Activated CD4-positive, alpha-beta T cell treated with anti-CD3 and anti-CD28 coated beads, Interleukin-2, amount 50 U/mL, for 24 hours (primary cell): ENCODE data around the gene TPGS1.

ENCODE experiments used
- DNase-seq, 2 donors: peaks; one replicate each; pipeline ENCODE4 v3.0.0-alpha.2; 2020; ENCODE audit warnings: low read depth in 1 of 2, low spot score in 1 of 2

Gene TPGS1

DNA sequence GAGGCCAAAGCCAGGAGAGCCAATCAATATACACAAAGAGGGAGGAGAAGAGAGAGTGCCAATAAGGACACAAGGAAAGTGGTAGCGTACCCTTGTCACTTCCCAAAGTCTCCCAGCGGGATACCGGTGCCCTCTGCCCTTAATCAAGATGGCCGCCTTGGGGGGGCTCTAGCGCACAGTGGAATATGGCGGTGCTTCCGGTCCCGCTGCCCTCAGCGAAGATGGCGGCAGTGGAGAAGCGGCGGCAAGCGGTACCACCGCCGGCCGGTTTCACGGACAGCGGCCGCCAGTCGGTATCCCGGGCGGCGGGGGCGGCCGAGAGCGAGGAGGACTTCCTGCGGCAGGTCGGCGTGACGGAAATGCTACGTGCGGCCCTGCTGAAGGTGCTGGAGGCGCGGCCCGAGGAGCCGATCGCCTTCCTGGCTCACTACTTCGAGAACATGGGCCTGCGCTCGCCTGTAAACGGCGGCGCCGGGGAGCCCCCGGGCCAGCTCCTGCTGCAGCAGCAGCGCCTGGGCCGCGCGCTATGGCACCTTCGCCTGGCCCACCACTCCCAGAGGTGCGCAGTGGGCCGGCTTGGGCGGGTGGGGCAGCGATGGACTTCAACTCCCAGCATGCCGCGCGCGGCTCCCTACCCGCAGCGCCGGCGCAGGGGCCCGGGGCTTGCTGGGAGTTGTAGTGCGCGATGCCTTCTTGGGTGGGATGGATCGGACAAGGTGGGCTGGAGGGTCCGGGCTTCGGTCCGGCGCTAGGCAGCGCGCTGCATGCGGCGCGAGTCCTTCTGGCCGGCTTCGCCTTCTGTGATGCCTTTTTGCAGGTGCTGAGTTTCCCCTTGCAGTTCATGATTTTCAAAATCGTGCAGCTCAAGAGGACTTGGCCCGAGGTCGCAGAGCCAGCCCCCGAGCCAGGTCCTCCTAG lies at the start of gene TPGS1:
Gene TPGS1 (plus strand): TSS at position 212 of the 918 bp plus-strand sequence. CDS start 10 bp downstream, at position 222.
- DNase-seq, result peak; percentile 60 to 66

DNA sequence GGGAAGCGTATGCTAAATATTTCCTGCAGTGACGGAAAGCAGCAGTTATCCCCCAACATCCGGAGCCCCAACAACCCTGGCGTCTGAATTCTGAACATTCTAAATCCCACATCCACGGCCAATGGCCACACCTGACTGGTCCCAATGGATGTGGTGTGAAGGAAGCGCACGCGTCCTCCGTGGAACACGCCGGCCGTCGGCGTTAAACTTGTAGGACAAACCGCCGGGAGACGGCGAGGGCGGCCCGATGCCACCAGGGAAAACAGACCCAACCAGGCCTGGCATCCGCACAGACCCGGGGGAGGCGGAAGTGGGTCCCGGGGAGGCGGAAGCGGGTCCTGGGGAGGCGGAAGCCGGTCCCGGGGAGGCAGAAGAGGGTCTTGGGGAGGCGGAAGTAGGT lies 49.7 kb upstream of the TPGS1 start:
- DNase-seq, result no peak

GRCh38 chr19:458091-459042 lies 48.9 kb upstream of the TPGS1 start:
- DNase-seq, result no peak

GRCh38 chr19:459724-460511 lies 47.4 kb upstream of the TPGS1 start:
- DNase-seq, result no peak

GRCh38 chr19:460877-461720 lies 46.2 kb upstream of the TPGS1 start, which contains the start of gene SHC2:
Gene SHC2, minus strand, starts transcription at chr19:461033. Its CDS starts 37 bp downstream, at chr19:460996.
- no peak for DNase-seq

DNA sequence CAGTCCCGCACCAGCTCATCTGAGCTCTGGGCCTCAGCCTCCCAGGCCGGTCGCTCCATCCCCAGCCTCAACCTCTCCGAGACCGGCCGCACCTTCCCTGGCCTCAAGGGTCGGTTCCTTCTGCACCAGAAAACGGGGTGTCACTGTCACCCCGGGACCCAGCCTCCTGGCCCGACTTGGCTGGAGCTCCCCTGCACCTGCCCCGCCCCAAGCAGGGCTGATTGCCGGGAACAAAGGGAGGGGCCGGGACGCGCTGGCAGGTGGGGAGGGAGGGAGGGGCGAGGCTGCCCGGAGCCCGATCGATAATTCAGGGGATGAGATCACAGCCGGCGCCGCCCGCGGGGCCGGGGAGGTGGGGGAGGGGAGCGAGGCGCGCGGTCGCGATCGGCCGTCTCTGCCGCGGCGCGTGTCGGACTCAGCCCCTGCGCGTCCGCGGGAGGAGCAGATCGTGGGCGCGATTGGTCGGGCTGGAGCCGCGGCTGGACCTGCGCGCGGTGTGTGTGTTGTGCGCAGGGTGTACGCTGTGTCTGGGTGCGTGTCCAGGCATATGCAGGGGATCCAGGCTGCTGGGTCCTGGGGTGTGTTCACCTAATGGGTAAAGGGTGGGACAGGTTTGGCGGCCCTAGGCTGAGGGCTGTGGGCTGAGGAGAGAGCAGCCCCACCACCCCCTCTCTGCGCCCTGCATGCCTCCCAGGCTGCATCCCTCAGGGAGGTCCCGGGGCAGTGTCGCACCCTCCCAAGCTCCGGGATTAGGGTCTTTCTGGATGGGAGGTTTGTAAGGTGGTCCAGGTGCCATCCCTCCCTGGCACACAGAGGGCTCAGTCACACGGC lies 45.4 kb upstream of the TPGS1 start:
- DNase-seq, result no peak

DNA sequence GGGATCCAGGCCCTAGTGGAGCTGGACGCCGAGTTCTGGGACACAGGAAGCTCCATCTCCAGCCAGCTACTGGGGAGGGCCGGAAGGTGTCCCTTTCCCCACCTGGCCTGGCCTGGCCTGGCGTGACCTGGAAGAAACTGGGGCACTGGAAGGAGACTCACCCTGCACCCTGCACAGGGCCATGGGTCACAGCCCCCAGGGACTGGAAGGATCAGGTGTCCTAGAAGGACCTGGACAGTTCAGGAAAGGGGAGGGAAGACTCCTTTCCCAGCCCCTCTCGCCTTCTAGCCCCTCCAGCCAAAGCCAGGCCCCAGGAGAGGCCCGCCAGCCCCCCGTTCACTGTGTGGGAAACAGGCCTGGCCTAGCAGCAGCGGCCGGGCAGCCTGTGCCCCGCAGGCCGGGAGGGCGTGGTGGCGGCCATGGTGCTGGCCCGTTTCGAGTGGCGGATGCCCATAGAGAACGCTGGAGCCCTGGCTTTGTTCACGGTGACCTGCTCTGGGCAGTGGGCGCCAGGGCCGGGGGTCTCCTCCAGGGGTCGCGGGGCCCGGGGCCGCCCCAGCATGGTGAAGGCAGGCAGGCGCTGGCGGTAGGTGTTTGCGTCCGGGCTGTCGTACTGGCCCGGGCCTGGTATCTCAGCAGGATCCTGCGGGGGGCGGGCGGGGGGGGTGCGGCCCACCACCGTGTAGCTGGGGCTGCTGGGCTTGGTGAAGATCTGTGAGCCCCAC lies 43.7 kb upstream of the TPGS1 start:
- DNase-seq, result no peak

GRCh38 chr19:464208-464545 lies 43.1 kb upstream of the TPGS1 start:
- DNase-seq, result no peak

DNA sequence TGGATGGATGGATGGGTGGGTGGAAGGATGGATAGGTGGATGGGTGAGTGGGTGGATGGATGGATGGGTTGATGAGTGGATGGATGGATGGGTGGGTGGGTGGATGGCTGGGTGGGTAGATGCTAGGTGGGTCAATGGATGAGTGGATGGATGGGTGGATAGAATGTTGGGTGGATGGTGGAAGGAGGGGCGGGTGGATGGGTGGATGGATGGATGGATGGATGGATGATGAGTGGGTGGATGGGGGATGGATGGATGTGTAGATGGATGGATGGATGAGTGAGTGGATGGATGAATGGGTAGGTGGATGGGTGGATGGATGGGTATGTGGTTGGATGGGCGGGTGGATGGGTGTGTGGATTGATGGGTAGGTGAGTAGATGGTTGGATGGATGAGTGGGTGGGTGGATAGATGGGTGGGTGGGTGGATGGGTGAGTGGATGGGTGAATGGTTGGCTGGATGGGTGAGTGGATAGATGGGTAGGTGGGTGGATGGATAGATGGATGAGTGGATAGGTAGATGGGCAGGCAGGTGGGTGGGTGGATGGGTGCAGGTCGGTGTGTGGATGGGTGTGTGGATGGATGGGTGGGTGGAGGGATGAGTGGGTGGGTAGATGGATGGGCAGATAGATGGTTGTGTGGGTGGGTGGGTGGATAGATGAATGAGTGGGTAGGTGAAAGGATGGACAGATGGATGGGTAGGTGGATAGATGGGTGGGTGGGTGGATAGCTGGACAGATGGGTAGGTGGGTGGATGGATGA lies 42.1 kb upstream of the TPGS1 start:
- no peak for DNase-seq

GRCh38 chr19:467554-467953 lies 39.7 kb upstream of the TPGS1 start:
- no peak for DNase-seq

DNA sequence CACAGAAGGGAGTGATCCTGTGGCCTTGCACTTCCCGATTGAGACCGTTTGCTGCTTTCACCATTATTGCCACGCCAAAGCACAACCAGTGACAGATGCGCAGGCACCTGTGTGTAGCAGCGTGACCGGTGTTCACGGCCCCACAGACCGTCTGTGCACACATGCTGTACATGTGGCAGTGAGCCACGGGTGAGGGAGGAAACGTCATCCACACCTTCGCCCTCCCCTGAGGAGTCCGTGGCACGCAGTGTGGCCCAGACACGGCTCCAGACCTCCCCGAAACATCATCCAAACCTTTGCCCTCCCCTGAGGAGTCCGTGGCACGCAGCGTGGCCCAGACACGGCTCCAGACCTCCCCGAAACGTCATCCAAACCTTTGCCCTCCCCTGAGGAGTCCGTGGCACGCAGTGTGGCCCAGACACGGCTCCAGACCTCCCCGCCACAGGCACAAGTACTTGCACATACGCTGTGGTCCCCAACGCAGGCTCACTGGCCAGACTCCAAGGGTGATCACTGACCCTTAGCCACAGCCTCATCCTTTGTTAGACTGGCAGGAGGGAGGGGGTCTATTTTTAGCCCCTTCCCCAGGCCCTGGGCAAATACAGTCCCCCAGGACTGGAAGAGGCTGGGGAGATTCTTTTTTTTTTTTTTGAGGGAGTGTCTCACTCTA lies 38.6 kb upstream of the TPGS1 start:
- no peak for DNase-seq

DNA sequence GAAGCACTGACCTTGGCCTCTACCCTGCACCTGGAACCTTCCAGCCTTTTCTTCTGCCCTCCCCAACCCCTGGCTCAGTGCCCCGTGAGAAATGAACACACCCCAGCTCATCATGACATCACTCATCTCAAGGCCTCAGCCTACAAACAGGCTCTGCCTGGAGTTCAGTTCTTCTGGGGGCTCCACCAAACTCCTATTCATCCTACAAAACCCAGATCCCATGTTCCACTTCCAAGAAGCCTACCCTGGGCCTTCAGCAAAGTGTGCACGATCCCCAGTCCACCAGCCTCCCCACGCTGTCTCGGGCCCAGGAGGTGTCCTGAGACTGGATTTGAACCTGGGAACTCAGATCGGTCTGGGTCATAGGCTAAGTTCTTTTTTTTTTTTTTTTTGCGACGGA lies 37.5 kb upstream of the TPGS1 start:
- DNase-seq, result no peak

DNA sequence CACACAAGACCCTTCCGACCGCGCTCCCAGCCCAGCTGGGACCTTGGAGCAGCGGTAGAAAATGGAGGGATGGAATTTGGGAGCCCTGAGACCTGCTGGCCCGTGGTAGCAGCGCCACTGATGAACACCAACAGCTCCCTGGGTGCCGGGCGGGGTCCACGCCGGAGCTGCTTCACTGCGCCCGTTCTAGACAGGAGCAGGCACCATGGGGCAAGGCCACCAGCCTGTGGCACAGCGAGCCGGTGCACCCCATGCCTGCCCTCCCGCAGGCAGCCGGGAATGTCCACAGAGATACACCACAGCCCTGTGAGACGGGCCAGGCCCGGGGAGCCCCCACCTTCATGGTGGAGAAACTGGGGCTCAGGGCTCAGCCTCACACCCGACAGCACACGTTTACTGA lies 36.6 kb upstream of the TPGS1 start:
- no peak for DNase-seq

GRCh38 chr19:472005-472858 lies 35.1 kb upstream of the TPGS1 start:
- DNase-seq, result no peak

GRCh38 chr19:474126-475078 lies 32.9 kb upstream of the TPGS1 start:
- DNase-seq, result no peak
